DMS 273 (cell line): ENCODE measurements around the gene TCF19.
"Not testable (repeated sequence)": the region's sequence is repeated elsewhere in the genome, so short reads cannot be mapped to it uniquely, and the experiment has no call there.

Experiments
- DNase-seq: peaks from one replicate; lab custom pipeline; 2025; ENCODE audit not compliant: unreplicated experiment; lab: John Stamatoyannopoulos, UW

Gene TCF19

DNA sequence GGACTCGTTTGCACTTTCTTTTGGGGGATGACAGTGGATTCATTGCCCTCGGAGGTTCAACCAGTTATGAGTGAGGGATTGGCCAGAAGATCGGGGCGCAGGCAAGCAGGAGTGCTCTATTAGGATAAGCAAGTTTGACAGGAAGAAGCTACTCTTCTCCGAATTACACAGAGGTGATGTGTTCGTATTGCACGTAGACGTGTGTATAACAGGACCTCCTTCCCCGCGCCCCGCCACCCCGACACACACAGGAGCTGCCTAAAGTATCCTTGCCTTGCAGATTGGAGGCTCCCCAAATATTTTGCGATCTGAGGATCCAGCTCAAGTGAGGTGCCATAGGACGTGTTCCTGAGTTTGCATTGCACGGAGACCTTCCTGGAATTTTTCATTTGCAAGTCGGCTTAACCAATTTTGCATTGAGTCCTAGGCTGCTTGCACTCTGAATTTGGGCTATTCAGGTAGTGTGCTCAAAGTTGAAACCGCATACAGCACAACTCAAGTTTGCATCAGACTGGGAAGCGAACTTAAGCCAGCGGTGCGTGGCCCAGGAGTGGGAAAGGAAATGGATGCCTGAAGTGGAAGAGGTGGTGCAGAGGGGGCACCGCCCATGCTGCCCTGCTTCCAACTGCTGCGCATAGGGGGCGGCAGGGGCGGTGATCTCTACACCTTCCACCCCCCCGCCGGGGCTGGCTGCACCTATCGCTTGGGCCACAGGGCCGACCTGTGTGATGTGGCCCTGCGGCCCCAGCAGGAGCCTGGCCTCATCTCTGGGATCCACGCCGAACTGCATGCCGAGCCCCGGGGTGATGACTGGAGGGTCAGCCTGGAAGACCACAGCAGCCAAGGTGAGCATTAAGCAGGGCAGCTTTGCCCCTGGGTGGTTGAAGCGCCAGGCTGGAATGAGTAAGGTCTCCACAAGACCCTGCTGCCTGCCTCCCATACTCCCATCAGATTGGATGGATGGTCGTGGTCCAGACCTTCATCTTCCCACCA is 770 bp downstream of the TCF19 start:
- peak; percentile 54 for DNase-seq

GRCh38 chr6:31161216-31162126 is 3.1 kb downstream of the TCF19 start:
- DNase-seq = no peak

GRCh38 chr6:31162463-31163165 is 4.2 kb downstream of the TCF19 start:
- no peak for DNase-seq

GRCh38 chr6:31163922-31164321 is 5.5 kb downstream of the TCF19 start:
- peak; percentile 15 for DNase-seq

DNA sequence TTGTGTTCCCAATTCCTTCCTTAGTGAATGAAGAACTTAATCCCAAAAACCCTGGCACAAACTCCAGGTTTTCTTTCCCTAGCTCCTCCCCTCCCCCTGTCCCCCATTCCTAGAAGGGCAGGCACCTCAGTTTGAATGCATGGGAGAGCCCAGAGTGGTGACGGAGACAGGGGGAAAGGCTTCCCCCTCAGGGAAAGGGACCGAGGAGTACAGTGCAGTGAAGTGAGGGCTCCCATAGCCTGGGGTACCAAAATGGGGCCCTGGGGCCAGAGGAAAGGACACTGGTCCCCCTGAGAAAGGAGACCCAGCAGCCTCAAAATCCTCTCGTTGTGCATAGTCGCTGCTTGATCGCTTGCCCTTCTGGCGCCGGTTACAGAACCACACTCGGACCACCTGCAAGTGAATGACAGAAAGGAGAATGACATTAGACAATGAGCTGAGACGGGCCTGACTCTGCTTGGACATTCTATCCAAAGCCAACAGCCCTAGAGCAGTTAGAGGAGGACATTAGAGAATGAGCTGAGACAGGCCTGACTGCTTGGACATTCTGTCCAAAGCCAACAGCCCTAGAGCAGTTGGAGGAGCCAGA is 6.2 kb downstream of the TCF19 start:
- DNase-seq = not testable (repeated sequence)

DNA sequence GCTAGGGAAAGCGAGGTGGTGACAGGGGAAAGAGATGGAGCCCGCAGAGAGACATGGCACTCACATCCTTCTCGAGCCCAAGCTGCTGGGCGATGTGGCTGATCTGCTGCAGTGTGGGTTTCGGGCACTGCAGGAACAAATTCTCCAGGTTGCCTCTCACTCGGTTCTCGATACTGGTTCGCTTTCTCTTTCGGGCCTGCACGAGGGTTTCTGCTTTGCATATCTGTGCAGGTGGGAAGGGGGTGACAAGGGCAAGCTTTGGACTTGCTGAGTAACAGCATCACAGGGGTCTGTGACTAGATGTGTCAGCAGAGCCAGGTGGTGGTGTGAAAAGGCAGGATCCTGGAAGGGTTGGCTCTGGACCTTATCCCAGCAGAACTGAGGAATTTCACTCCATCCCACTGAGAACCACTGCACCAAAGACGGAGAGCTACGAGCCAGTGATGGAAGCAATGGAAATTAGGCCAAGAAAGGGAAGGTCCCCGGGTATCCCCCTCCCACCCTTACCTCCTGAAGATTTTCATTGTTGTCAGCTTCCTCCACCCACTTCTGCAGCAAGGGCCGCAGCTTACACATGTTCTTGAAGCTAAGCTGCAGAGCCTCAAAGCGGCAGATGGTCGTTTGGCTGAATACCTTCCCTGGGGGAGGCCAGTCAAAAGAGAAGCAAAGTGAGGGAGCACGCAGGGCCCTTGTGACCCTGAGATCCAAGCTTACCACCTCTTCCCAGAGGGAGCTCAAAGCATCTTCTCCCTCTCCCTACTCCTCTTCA is 6.9 kb downstream of the TCF19 start:
- peak; percentile 37 for DNase-seq

GRCh38 chr6:31165986-31166385 is 7.6 kb downstream of the TCF19 start:
- DNase-seq = no peak

- DNase-seq = no peak
Measured at GRCh38 chr6:31168606-31169005, 10.2 kb downstream of the TCF19 start.

- no peak for DNase-seq
Measured at GRCh38 chr6:31169123-31169857, 10.9 kb downstream of the TCF19 start.

DNA sequence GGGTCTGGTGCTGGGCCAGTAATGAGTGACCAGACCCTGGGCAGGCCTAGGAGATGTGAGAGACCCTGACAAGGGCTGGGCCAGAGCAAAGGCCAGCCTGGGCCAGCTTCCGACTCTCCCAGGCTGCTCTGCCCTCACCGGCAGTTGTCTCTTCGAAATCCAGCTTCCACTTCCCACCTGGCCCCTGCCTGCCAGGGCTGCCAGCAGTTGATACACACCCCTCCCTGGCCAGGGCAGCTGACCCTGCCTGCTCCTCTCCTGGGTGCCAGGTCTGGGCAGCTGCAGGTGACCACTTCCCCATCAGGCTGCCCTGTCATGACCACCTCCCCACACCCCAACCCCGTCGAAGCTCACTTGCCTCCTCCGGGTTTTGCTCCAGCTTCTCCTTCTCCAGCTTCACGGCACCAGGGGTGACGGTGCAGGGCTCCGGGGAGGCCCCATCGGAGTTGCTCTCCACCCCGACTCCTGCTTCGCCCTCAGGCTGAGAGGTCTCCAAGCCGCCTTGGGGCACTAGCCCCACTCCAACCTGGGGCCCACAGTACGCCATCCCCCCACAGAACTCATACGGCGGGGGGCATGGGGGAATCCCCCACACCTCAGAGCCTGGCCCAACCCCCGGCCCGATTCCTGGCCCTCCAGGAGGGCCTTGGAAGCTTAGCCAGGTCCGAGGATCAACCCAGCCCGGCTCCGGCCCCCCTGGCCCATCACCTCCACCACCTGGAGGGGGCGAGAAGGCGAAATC is 11.6 kb downstream of the TCF19 start:
- not testable (repeated sequence) for DNase-seq

DNA sequence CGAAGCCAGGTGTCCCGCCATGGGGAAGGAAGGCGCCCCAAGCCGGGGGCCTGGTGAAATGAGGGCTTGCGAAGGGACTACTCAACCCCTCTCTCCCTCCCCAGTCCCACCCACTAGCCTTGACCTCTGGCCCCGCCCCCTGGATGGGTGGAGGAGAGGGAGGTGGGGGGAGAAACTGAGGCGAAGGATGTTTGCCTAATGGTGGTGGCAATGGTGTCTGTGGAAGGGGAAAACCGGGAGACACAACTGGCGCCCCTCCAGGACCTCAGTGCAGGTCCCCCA is 12.2 kb downstream of the TCF19 start, which contains the start of gene POU5F1:
POU5F1 (minus strand) TSS at position 83 of the 282 bp plus-strand sequence; CDS start at position 21, 62 bp downstream.
- no peak for DNase-seq

- no peak for DNase-seq
Measured at GRCh38 chr6:31170987-31171671, 12.7 kb downstream of the TCF19 start.

DNA sequence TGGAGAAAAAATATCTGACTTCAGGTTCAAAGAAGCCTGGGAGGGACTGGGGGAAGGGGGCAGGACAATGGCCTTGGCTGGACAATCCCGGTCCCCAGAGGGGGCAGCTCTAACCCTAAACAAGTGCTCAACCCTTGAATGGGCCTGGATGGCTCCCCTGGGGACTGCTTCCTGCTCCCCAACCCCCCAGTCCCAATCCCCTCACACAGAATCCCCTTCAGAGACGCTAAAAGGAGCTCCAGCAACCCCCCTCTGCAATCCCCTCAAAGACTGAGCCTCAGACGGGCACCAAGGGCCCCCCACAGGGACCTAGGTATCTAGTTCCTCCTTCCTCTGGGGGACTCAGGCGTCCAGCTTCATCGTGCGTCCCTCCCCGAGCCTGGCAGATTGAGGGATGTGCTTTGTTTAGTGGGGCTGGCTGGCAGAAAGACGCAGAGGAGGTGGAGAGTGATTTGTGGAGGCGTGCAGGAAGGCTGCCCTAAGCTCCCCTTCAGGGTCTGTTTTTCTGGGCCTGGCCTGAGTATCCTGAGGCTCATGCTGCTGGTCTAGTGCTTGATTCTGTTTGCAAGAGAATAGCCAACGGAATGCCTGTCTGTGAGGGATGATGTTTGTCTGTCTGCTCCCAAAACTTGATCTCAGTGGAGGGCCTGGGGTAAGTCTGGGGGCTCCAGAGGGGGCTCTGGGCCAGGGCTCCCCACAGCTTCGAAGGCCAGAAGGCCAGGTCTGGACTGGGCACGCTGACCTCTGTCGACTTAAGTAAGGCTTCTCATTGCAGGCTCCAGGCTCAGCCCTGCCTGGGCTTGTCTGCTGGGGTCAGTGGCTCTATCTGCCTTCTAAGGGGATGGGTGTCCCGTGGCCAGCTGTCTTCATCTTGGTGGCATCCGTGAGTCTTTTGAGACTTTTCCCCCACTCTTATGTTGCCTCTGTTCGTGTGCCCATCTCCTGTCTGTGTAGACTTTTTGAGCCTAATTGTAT is 13.8 kb downstream of the TCF19 start:
- DNase-seq = no peak

DNA sequence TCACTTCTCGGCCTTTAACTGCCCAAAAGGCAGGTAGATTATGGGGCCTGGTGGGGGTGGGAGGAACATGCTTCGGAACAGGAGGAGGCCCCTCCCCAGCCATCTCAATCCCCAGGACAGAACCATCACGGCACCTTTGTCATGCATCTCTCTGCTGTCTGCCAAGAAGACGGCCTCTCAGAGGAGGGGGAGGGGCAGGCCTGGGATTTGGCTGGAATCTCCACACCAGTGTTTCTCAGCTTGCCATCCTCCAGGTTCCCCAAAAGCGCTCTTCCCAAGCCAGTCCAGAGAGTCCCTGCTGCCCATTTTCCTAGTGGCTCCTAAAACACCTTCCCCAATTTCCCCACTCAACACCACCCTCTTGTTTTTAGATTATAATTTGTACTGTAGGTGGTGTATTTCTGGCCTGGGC is 14.6 kb downstream of the TCF19 start:
- no peak for DNase-seq

GRCh38 chr6:31173406-31173805 is 15.0 kb downstream of the TCF19 start:
- no peak for DNase-seq

DNA sequence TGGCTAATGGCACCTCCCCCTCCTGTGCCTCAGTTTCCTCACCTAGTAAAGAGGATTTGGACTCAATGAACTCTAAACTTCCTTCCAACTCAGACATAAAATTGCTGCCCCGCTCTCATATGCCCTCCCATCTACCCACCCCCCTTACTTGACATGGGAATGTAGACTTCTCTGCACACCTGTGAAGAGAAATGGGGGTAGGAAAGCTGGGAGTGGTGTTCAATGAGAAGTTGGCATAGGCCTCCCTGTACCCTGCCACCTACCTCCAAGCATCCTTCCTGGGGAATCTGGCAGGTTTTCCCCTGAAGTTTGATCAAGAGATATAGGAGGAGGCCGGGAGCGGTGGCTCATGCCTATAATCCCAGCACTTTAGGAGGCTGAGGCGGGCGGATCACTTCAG is 16.0 kb downstream of the TCF19 start:
- DNase-seq = no peak

GRCh38 chr6:31175971-31176370 is 17.6 kb downstream of the TCF19 start:
- DNase-seq = no peak
